ENCODE data around the gene EXD1.
A peak's percentile ranks its signal among the peaks of the same experiment; 100 is the strongest.
"Not testable (repeated sequence)": the region's sequence is repeated elsewhere in the genome, so short reads cannot be mapped to it uniquely, and the experiment has no call there.

Gene EXD1

GRCh38 chr15:41251411-41251810 lies 20.9 kb upstream of the EXD1 start:
- no peak overlapping the region for H3K4me3 ChIP-seq (ENCODE audit: low read depth, low read length)
- DNase-seq (ENCODE audit: low read depth): no peak
- TF ChIP-seq CTCF (conservative IDR thresholded peaks at IDR 0.05; ENCODE audit: low read depth, low read length): no peak

- H3K4me3 ChIP-seq (ENCODE audit: low read depth, low read length); DNase-seq (ENCODE audit: low read depth): not testable (repeated sequence)
These were observed 20.2 kb upstream of the EXD1 start for GRCh38 chr15:41250745-41251144.

- peak; percentile 13 for DNase-seq (ENCODE audit: low read depth)
- H3K4me3 ChIP-seq (ENCODE audit: low read depth, low read length): no peak overlapping the region
These were observed 10.8 kb upstream of the EXD1 start for GRCh38 chr15:41241221-41241964.

GRCh38 chr15:41238100-41238499 lies 7.5 kb upstream of the EXD1 start:
- TF ChIP-seq CTCF (conservative IDR thresholded peaks at IDR 0.05; ENCODE audit: low read depth, low read length): no peak
- H3K4me3 ChIP-seq (ENCODE audit: low read depth, low read length): no peak overlapping the region
- no peak for DNase-seq (ENCODE audit: low read depth)

More at GRCh38 chr15:41241221-41241964, 10.8 kb upstream of the EXD1 start:
- TF ChIP-seq CTCF (conservative IDR thresholded peaks at IDR 0.05; ENCODE audit: low read depth, low read length): no peak

GRCh38 chr15:41235929-41236328 lies 5.4 kb upstream of the EXD1 start:
- H3K4me3 ChIP-seq (ENCODE audit: low read depth, low read length): no peak overlapping the region
- DNase-seq (ENCODE audit: low read depth): no peak
- no peak for TF ChIP-seq CTCF (conservative IDR thresholded peaks at IDR 0.05; ENCODE audit: low read depth, low read length)

GRCh38 chr15:41235228-41235627 lies 4.7 kb upstream of the EXD1 start:
- H3K4me3 ChIP-seq (ENCODE audit: low read depth, low read length); DNase-seq (ENCODE audit: low read depth): not testable (repeated sequence)

- TF ChIP-seq CTCF (conservative IDR thresholded peaks at IDR 0.05; ENCODE audit: low read depth, low read length): no peak
- DNase-seq (ENCODE audit: low read depth): peak; percentile 81
- no peak overlapping the region for H3K4me3 ChIP-seq (ENCODE audit: low read depth, low read length)
These were observed 2.8 kb upstream of the EXD1 start for GRCh38 chr15:41233367-41233771.

GRCh38 chr15:41231422-41232226 lies 1.1 kb upstream of the EXD1 start:
- no peak for DNase-seq (ENCODE audit: low read depth)
- no peak for TF ChIP-seq CTCF (conservative IDR thresholded peaks at IDR 0.05; ENCODE audit: low read depth, low read length)
- H3K4me3 ChIP-seq (ENCODE audit: low read depth, low read length): peak overlapping the region; percentile 99

Measured in choroid plexus epithelial cell (primary cell).